Measurements from ENCODE around the gene GALNT11.

GRCh38 chr7:152086513-152086912 is 61.0 kb downstream of the GALNT11 start:
- TF ChIP-seq YY1 (IDR thresholded peaks at IDR 0.05; ENCODE audit: insufficient read depth, insufficient read length) (no peak), ZNF274 (IDR thresholded peaks at IDR 0.05; ENCODE audit: low read depth, low read length) (no peak), SUZ12 (IDR thresholded peaks at IDR 0.05; ENCODE audit: extremely low read depth, insufficient read depth, insufficient read length) (no peak)

Data from NT2/D1 (cell line).